ENCODE results near the gene TAAR1. TPM values are rescaled to one million over a fixed set of nuclear protein-coding genes. Genes with fewer than 3 reads are reported as not detected.

Gene TAAR1
- total RNA-seq, 1 donor = not detected

DNA sequence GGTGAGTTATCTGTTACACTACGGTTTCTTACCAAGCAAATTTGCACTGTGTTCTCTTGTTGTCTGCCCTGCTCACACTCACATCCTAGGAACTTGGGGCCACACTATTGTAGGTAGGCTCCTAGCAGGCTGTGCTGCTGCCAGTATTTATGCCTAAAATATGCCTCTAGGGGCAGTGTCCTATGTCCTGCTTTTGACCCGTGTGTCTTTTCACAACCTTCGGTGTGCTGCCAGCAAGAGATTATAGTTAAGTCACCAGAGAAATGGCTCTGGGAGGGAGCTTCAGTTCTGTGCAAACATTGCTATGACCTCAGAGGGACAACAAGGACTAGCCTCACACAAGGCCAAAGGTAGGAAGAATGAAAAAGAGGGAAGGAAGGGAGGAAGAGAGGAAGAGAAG lies 60.5 kb downstream of the TAAR1 start:
- TF ChIP-seq, protein P1, sequence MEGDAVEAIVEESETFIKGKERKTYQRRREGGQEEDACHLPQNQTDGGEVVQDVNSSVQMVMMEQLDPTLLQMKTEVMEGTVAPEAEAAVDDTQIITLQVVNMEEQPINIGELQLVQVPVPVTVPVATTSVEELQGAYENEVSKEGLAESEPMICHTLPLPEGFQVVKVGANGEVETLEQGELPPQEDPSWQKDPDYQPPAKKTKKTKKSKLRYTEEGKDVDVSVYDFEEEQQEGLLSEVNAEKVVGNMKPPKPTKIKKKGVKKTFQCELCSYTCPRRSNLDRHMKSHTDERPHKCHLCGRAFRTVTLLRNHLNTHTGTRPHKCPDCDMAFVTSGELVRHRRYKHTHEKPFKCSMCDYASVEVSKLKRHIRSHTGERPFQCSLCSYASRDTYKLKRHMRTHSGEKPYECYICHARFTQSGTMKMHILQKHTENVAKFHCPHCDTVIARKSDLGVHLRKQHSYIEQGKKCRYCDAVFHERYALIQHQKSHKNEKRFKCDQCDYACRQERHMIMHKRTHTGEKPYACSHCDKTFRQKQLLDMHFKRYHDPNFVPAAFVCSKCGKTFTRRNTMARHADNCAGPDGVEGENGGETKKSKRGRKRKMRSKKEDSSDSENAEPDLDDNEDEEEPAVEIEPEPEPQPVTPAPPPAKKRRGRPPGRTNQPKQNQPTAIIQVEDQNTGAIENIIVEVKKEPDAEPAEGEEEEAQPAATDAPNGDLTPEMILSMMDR (IDR thresholded peaks at IDR 0.05; ENCODE audit: insufficient read depth, low read length) = no peak
- no peak for DNase-seq (ENCODE audit: low read depth)
- H3K4me3 ChIP-seq (ENCODE audit: low read depth, low read length) = no peak overlapping the region

DNA sequence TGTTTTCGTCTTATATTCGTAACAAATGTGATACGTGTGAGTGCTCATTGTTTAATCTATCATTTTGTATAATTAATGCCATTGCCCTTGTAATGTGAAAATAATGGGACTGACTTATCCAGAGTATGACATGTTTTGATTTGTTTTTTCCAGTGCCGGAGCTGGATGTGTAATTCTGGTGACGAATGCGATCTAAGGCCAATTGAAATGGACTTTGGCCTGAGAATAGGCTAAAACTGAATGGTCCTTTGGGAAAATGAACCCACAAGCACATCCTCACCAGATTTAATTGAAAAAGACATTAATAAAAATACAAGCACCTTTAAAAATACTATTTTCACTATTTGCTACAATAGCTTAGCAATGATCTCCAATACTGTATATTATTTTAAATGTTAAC lies 62.8 kb downstream of the TAAR1 start:
- TF ChIP-seq, protein P1 (IDR thresholded peaks at IDR 0.05; ENCODE audit: insufficient read depth, low read length) = no peak
- no peak overlapping the region for H3K4me3 ChIP-seq (ENCODE audit: low read depth, low read length)
- DNase-seq (ENCODE audit: low read depth) = no peak

Other genes with a start within 250 kb of the TAAR1 start
- 21.9 and 49.7 TPM in 2 replicates for gene STX7, start 146.1 kb downstream of the TAAR1 start, total RNA-seq (ENCODE audit: low replicate concordance)
- 0.09 TPM in 1 of 2 replicates, not detected in the other for gene TAAR9, start 120.9 kb downstream of the TAAR1 start, total RNA-seq (ENCODE audit: low replicate concordance)
- not detected in 2 replicates for gene TAAR8, start 106.5 kb downstream of the TAAR1 start, total RNA-seq (ENCODE audit: low replicate concordance)
- gene TAAR6, start 88.9 kb downstream of the TAAR1 start, total RNA-seq (ENCODE audit: low replicate concordance) = not detected in 2 replicates
- not detected in 2 replicates for gene TAAR5, start 69.4 kb downstream of the TAAR1 start, total RNA-seq (ENCODE audit: low replicate concordance)
- not detected in 2 replicates for gene TAAR2, start 34.9 kb downstream of the TAAR1 start, total RNA-seq (ENCODE audit: low replicate concordance)
- gene VNN1, start 54.9 kb upstream of the TAAR1 start, total RNA-seq (ENCODE audit: low replicate concordance) = under 0.01 and 0.33 TPM in 2 replicates
- gene VNN2, start 98.7 kb upstream of the TAAR1 start, total RNA-seq (ENCODE audit: low replicate concordance) = 0.18 TPM in 1 of 2 replicates, not detected in the other
- 6.8 and 17.8 TPM in 2 replicates for gene SLC18B1, start 139.5 kb upstream of the TAAR1 start, total RNA-seq (ENCODE audit: low replicate concordance)
- 735 and 2,091 TPM in 2 replicates for gene RPS12, start 155.4 kb upstream of the TAAR1 start, total RNA-seq (ENCODE audit: low replicate concordance)